Activated naive CD8-positive, alpha-beta T cell treated with anti-CD3 and anti-CD28 coated beads, Interleukin-2, amount 10 ng/mL, durations not matched to agents 7 days and 5 days (primary cell): ENCODE measurements around the gene TUSC2. TPM values are rescaled to one million over a fixed set of nuclear protein-coding genes. Genes with fewer than 3 reads are reported as not detected.

Experiments used
- ATAC-seq: fragments of 150-1000 bp; cut with Tn5 transposase; one replicate; pipeline ENCODE4 v1.10.0; 2021; ENCODE audit warnings: low read depth, moderate library complexity
- POLR2A ChIA-PET: fragments of 350-600 bp; sonication (Branson Sonifier 250); formaldehyde crosslinking; loops from one replicate; lab custom pipeline; 2021; ENCODE audit warnings: antibody characterized with exemption; lab: Charles Lee
- DNase-seq: peaks from one replicate; pipeline ENCODE4 v3.0.0; 2021
- H3K27ac Mint-ChIP-seq: one replicate; pipeline ENCODE4 v1.8.0; 2022; ENCODE audit warnings: mild to moderate bottlenecking, mixed read lengths
- H3K27me3 Mint-ChIP-seq: one replicate; pipeline ENCODE4 v1.8.0; 2022; ENCODE audit warnings: mild to moderate bottlenecking, moderate library complexity, mixed read lengths
- H3K36me3 Mint-ChIP-seq: one replicate; pipeline ENCODE4 v1.8.0; 2021; ENCODE audit warnings: mild to moderate bottlenecking, mixed read lengths
- H3K4me1 Mint-ChIP-seq: one replicate; pipeline ENCODE4 v1.8.0; 2021; ENCODE audit warnings: mixed read lengths
- H3K4me3 Mint-ChIP-seq: one replicate; pipeline ENCODE4 v1.8.0; 2022; ENCODE audit warnings: mild to moderate bottlenecking, moderate library complexity, mixed read lengths
- H3K9me3 Mint-ChIP-seq: one replicate; pipeline ENCODE4 v1.8.0; 2021; ENCODE audit warnings: mixed read lengths
- total RNA-seq, 2 experiments: library from RNA; stranded (reverse); gene quantifications; one replicate each; pipeline ENCODE4 v1.2.3, GENCODE V29; 2021

Gene TUSC2
- total RNA-seq, 2 experiments from 2014 or later, result 20.2 to 20.8 TPM

- Mint-ChIP-seq H3K9me3 (no peaks in the 10 kb centered on the region), H3K27ac (no peak overlapping the region), H3K36me3 (no peaks in the 10 kb centered on the region), H3K27me3 (peaks cover 40% of the 10 kb centered on the region), H3K4me1 (peaks cover 25% of the 10 kb centered on the region), H3K4me3 (peak overlapping the region; percentile 50)
- DNase-seq (peak; percentile 60), ATAC-seq (no peak)
- POLR2A ChIA-PET, result interaction anchor here (0.6 to 0.9 kb wide), 4 partner anchors 13 to 82 kb away, joined by 3 to 10 read pairs (median 4); no protein-coding TSS in a partner anchor
Observed at GRCh38 chr3:50275996-50276761, 51.8 kb downstream of the TUSC2 start.

GRCh38 chr3:50275141-50275995 is 52.7 kb downstream of the TUSC2 start:
- no peak for DNase-seq
- H3K4me1 Mint-ChIP-seq, result peaks cover 25% of the 10 kb centered on the region
- H3K4me3 Mint-ChIP-seq, result peak overlapping the region; percentile 50
- H3K9me3 Mint-ChIP-seq, result no peaks in the 10 kb centered on the region
- H3K27me3 Mint-ChIP-seq, result peaks cover 40% of the 10 kb centered on the region
- no peak for ATAC-seq
- POLR2A ChIA-PET, result interaction anchor here (0.6 to 1.0 kb wide), 4 partner anchors 12 to 81 kb away, joined by 3 to 10 read pairs (median 4); partner anchors contain the start of gene HYAL2
- H3K36me3 Mint-ChIP-seq, result no peaks in the 10 kb centered on the region
- H3K27ac Mint-ChIP-seq, result peak overlapping the region; percentile 21

Other genes starting within 250 kb of the TUSC2 start
- 100 to 1,000 TPM; 256 to 257 TPM for gene RBM5, start 239.3 kb downstream of the TUSC2 start, total RNA-seq
- under 1 TPM in 1 of 2 experiments, not detected in 1; 0.09 TPM for gene SEMA3F, start 172.9 kb downstream of the TUSC2 start, total RNA-seq
- not detected for gene GNAT1, start 136.6 kb downstream of the TUSC2 start, total RNA-seq
- not detected for gene SLC38A3, start 123.0 kb downstream of the TUSC2 start, total RNA-seq
- 100 to 1,000 TPM; 435 to 448 TPM for gene GNAI2, start 92.0 kb downstream of the TUSC2 start, total RNA-seq
- gene SEMA3B, start 59.1 kb downstream of the TUSC2 start, total RNA-seq, result 1 to 10 TPM in 1 of 2 experiments, under 1 TPM in 1; 0.36 to 1.0 TPM
- gene LSMEM2, start 49.1 kb downstream of the TUSC2 start, total RNA-seq, result not detected
- gene IFRD2, start 35.8 kb downstream of the TUSC2 start, total RNA-seq, result 10 to 100 TPM; 50.0 to 59.0 TPM
- 1 to 10 TPM; 5.9 to 7.0 TPM for gene HYAL3, start 28.8 kb downstream of the TUSC2 start, total RNA-seq
- gene NAA80, start 28.8 kb downstream of the TUSC2 start, total RNA-seq, result 10 to 100 TPM; 34.3 to 37.7 TPM
- gene HYAL1, start 24.6 kb downstream of the TUSC2 start, total RNA-seq, result under 1 TPM; 0.25 to 0.28 TPM
- 1 to 10 TPM; 4.9 to 5.1 TPM for gene HYAL2, start 5.5 kb downstream of the TUSC2 start, total RNA-seq
- gene RASSF1, start 12.6 kb upstream of the TUSC2 start, total RNA-seq, result 100 to 1,000 TPM; 183 to 188 TPM
- 1 to 10 TPM; 2.2 to 2.7 TPM for gene ZMYND10, start 17.5 kb upstream of the TUSC2 start, total RNA-seq
- 10 to 100 TPM; 55.8 to 58.2 TPM for gene NPRL2, start 22.6 kb upstream of the TUSC2 start, total RNA-seq
- 10 to 100 TPM; 35.0 to 38.9 TPM for gene CYB561D2, start 22.6 kb upstream of the TUSC2 start, total RNA-seq
- gene TMEM115, start 31.3 kb upstream of the TUSC2 start, total RNA-seq, result 10 to 100 TPM; 23.4 to 24.4 TPM
- 1 to 10 TPM; 2.1 to 2.5 TPM for gene CACNA2D2, start 175.4 kb upstream of the TUSC2 start, total RNA-seq
- gene C3orf18, start 239.5 kb upstream of the TUSC2 start, total RNA-seq, result 10 to 100 TPM; 53.2 to 58.4 TPM
- 100 to 1,000 TPM in 1 of 2 experiments, 10 to 100 TPM in 1; 97.4 to 102 TPM for gene HEMK1, start 241.3 kb upstream of the TUSC2 start, total RNA-seq